ENCODE results near the gene GSS. TPM values are rescaled to one million over a fixed set of nuclear protein-coding genes. Genes with fewer than 3 reads are reported as not detected.

Gene GSS
- total RNA-seq, 4 donors from 2014 or later = 58.0 to 95.6 (median 84.6) TPM

- no peaks in the 10 kb centered on the region for H3K9me3 ChIP-seq
- H3K36me3 ChIP-seq = no peaks in the 10 kb centered on the region
- DNase-seq = peak in 1 of 3 donors; percentile 52
- H3K4me3 ChIP-seq = no peak overlapping the region
- peaks cover 0 to 16% (median 0%) of the 10 kb centered on the region in 4 donors for H3K4me1 ChIP-seq
- H3K27ac ChIP-seq = no peak overlapping the region
- H3K27me3 ChIP-seq = no peaks in the 10 kb centered on the region
- TF ChIP-seq CTCF (IDR thresholded peaks at IDR 0.05) (no peak), POLR2A (IDR thresholded peaks at IDR 0.05) (no peak)
Measured at GRCh38 chr20:34979366-34980153, 24.0 kb upstream of the GSS start.

GRCh38 chr20:34978092-34978744, 22.6 kb upstream of the GSS start:
- peaks cover 0 to 2% (median 0%) of the 10 kb centered on the region in 4 donors for H3K4me1 ChIP-seq
- no peaks in the 10 kb centered on the region for H3K27me3 ChIP-seq
- no peaks in the 10 kb centered on the region for H3K9me3 ChIP-seq
- no peak for DNase-seq
- TF ChIP-seq CTCF (IDR thresholded peaks at IDR 0.05) (no peak), POLR2A (IDR thresholded peaks at IDR 0.05) (no peak)
- no peak overlapping the region for H3K4me3 ChIP-seq
- H3K27ac ChIP-seq = no peak overlapping the region
- no peaks in the 10 kb centered on the region for H3K36me3 ChIP-seq

GRCh38 chr20:34977365-34978091, 21.9 kb upstream of the GSS start:
- Histone ChIP-seq H3K27ac (no peak overlapping the region), H3K4me3 (no peak overlapping the region), H3K27me3 (no peaks in the 10 kb centered on the region), H3K4me1 (no peaks in the 10 kb centered on the region), H3K36me3 (no peaks in the 10 kb centered on the region), H3K9me3 (no peaks in the 10 kb centered on the region)
- TF ChIP-seq CTCF (IDR thresholded peaks at IDR 0.05) (no peak), POLR2A (IDR thresholded peaks at IDR 0.05) (no peak)
- no peak for DNase-seq

- no peak overlapping the region for H3K4me3 ChIP-seq
- H3K36me3 ChIP-seq = no peaks in the 10 kb centered on the region
- no peak overlapping the region for H3K27ac ChIP-seq
- H3K4me1 ChIP-seq = no peaks in the 10 kb centered on the region
- TF ChIP-seq CTCF (IDR thresholded peaks at IDR 0.05) = no peak
- TF ChIP-seq POLR2A (IDR thresholded peaks at IDR 0.05) = no peak
- H3K9me3 ChIP-seq = no peaks in the 10 kb centered on the region
- H3K27me3 ChIP-seq = no peaks in the 10 kb centered on the region
- no peak for DNase-seq
Measured at GRCh38 chr20:34976286-34976685, 20.7 kb upstream of the GSS start.

GRCh38 chr20:34974246-34974645, 18.6 kb upstream of the GSS start:
- Histone ChIP-seq H3K9me3 (no peaks in the 10 kb centered on the region), H3K27me3 (no peaks in the 10 kb centered on the region)
- no peak for DNase-seq

More at GRCh38 chr20:34974246-34974645, 18.6 kb upstream of the GSS start:
- no peaks in the 10 kb centered on the region for H3K4me1 ChIP-seq
- H3K36me3 ChIP-seq = no peaks in the 10 kb centered on the region
- H3K27ac ChIP-seq = no peak overlapping the region
- no peak overlapping the region for H3K4me3 ChIP-seq
- TF ChIP-seq POLR2A (IDR thresholded peaks at IDR 0.05) = no peak

All from Peyer's patch (tissue), 4 donors.